AG04450 (cell line): ENCODE results near the gene SUPT20H. TPM values are rescaled to one million over a fixed set of nuclear protein-coding genes. Genes with fewer than 3 reads are reported as not detected.

Experiments
- CTCF ChIA-PET: fragments of 300-600, 350-600 bp; formaldehyde crosslinking; extraction: SDS; loops from one replicate; lab custom pipeline; 2022; ENCODE audit warnings: antibody characterized with exemption, inconsistent platforms; lab: Charles Lee
- POLR2A ChIA-PET: fragments of 350-600 bp; formaldehyde crosslinking; extraction: SDS; loops from one replicate; lab custom pipeline; 2021; ENCODE audit warnings: antibody characterized with exemption, inconsistent platforms; lab: Yijun Ruan, JAX
- DNase-seq: peaks from one replicate; pipeline ENCODE4 v3.0.0-alpha.2; 2011; ENCODE audit warnings: low read depth, low spot score
- H3K27ac ChIP-seq: one replicate; pipeline ENCODE4 v1.5.1; 2012; ENCODE audit warnings: low read depth, low read length, control low read depth
- H3K27me3 ChIP-seq: one replicate; pipeline ENCODE4 v1.6.0; 2012; ENCODE audit warnings: low read length; ENCODE audit not compliant: control insufficient read depth, insufficient read depth
- H3K4me3 ChIP-seq: 2 replicates; pipeline ENCODE4 v1.5.1; 2011; ENCODE audit warnings: mild to moderate bottlenecking, low read depth, low read length, control low read depth
- H3K9me3 ChIP-seq: 2 replicates; pipeline ENCODE4 v1.5.1; 2012; ENCODE audit warnings: low read length; ENCODE audit not compliant: control insufficient read depth, insufficient read depth
- CTCF ChIP-seq: IDR thresholded peaks from 2 replicates; pipeline ENCODE4 v1.5.1; 2011; ENCODE audit warnings: low read depth, low read length, control low read depth, inconsistent platforms
- polyA plus RNA-seq: library from polyadenylated mRNA; depleted of rRNA; stranded (reverse); fragments of >200 nt; gene quantifications from 2 replicates; pipeline ENCODE4 v1.2.3, GENCODE V29; 2011

Gene SUPT20H
- polyA plus RNA-seq, 1 experiment = 80.6 TPM

GRCh38 chr13:37106642-37107041 lies 47.2 kb upstream of the SUPT20H start:
- no peak for DNase-seq
- CTCF ChIA-PET = interaction anchor here (0.8 to 1.7 kb wide), 2 partner anchors 496 to 502 kb away, joined by 5 to 6 read pairs; no protein-coding TSS in a partner anchor
- no peak for TF ChIP-seq CTCF
- Histone ChIP-seq H3K27me3 (no peaks in the 10 kb centered on the region), H3K27ac (no peak overlapping the region), H3K9me3 (peaks cover 7% of the 10 kb centered on the region), H3K4me3 (no peak overlapping the region)
- POLR2A ChIA-PET = no interaction called here

- Histone ChIP-seq H3K27ac (no peak within 1 kb of the TSS), H3K4me3 (no peak within 1 kb of the TSS), H3K9me3 (peaks cover 7% of the 10 kb centered on the region), H3K27me3 (no peaks in the 10 kb centered on the region)
- CTCF ChIA-PET = interaction anchor here (1.7 kb wide), 1 partner anchor 503 kb away, joined by 5 read pairs; no protein-coding TSS in a partner anchor
- TF ChIP-seq CTCF = no peak
- POLR2A ChIA-PET = no interaction called here
- no peak for DNase-seq
Observed at GRCh38 chr13:37105251-37105714, 45.8 kb upstream of the SUPT20H start, which contains the start of gene CSNK1A1L. CSNK1A1L (minus strand) TSS chr13:37105664; CDS start chr13:37105256, 408 bp downstream.

GRCh38 chr13:37102896-37103295 lies 43.4 kb upstream of the SUPT20H start:
- H3K9me3 ChIP-seq = peaks cover 7% of the 10 kb centered on the region
- no peaks in the 10 kb centered on the region for H3K27me3 ChIP-seq
- H3K27ac ChIP-seq = no peak overlapping the region
- no peak for TF ChIP-seq CTCF
- ChIA-PET CTCF (no interaction called here), POLR2A (no interaction called here)
- H3K4me3 ChIP-seq = no peak overlapping the region
- DNase-seq = no peak

- no peak for DNase-seq
- no peak overlapping the region for H3K27ac ChIP-seq
- H3K27me3 ChIP-seq = no peaks in the 10 kb centered on the region
- H3K9me3 ChIP-seq = peaks cover 7% of the 10 kb centered on the region
- no peak overlapping the region for H3K4me3 ChIP-seq
- ChIA-PET CTCF (no interaction called here), POLR2A (no interaction called here)
- TF ChIP-seq CTCF = no peak
Observed at GRCh38 chr13:37101201-37101600, 41.7 kb upstream of the SUPT20H start.

DNA sequence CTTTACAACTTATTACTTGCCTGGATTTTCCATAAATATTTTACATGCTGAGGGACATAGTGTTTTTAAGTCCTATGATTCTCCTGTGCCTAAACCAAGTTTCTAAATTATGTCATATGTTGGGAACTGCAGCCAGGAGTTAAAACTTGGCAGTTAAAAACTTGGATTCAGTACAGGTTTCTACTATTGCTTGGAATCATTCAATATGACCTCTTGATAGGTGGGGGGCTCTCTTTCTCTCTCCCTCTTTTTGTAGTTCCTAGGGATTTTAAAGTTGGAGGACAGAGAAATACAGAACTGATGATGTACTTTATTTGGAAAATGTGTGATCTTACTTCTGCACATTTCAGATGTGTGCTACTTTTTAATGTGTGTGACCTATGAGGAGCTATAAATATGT lies 41.2 kb upstream of the SUPT20H start:
- no peak overlapping the region for H3K4me3 ChIP-seq
- POLR2A ChIA-PET = no interaction called here
- TF ChIP-seq CTCF = no peak
- no peaks in the 10 kb centered on the region for H3K27me3 ChIP-seq
- H3K9me3 ChIP-seq = peaks cover 7% of the 10 kb centered on the region
- H3K27ac ChIP-seq = no peak overlapping the region
- DNase-seq = no peak
- CTCF ChIA-PET = no interaction called here
